PC-3 (cell line): ENCODE measurements around the gene FAM229A. TPM values are rescaled to one million over a fixed set of nuclear protein-coding genes. Genes with fewer than 3 reads are reported as not detected.
A peak's percentile ranks its signal among the peaks of the same experiment; 100 is the strongest.

Experiments used
- ATAC-seq: fragments of 200-7000 bp; cut with Tn5 transposase; 2 replicates; pipeline ENCODE4 v1.9.1; 2020; ENCODE audit warnings: mild to moderate bottlenecking, moderate library complexity
- BruUV-seq: library from RNA; stranded (reverse); fragments of 400-500 nt; replicated peaks from 2 replicates; lab custom pipeline; 2021; lab: Mats Ljungman, UMichigan
- CTCF ChIA-PET: fragments of 300-600 bp; sonication (Branson Sonifier 250); formaldehyde crosslinking; loops from one replicate; lab custom pipeline; 2022; ENCODE audit warnings: antibody characterized with exemption; lab: Charles Lee
- POLR2A ChIA-PET: fragments of 300-600 bp; sonication (Branson Sonifier 250); formaldehyde crosslinking; loops from one replicate; lab custom pipeline; 2022; ENCODE audit warnings: antibody characterized with exemption; ENCODE audit not compliant: unreplicated experiment; lab: Charles Lee
- DNase-seq: peaks from one replicate; pipeline ENCODE4 v3.0.0-alpha.2; 2015
- H2AFZ ChIP-seq: fragments of 300-600 bp; sonication (generic); 2 replicates; pipeline ENCODE4 v1.6.0; 2016; ENCODE audit warnings: antibody characterized with exemption, low read length
- H3F3A ChIP-seq: fragments of 300-600 bp; sonication (generic); one replicate; pipeline ENCODE4 v1.6.0; 2017; ENCODE audit warnings: antibody characterized with exemption, low read length, control low read depth, mild to moderate bottlenecking; ENCODE audit not compliant: unreplicated experiment
- H3K27ac ChIP-seq: fragments of 300-600 bp; sonication (generic); 2 replicates; pipeline ENCODE4 v1.5.1; 2016; ENCODE audit warnings: mild to moderate bottlenecking, low read length
- H3K27me3 ChIP-seq: fragments of 300-600 bp; sonication (generic); 2 replicates; pipeline ENCODE4 v1.6.1; 2016; ENCODE audit warnings: low read length, mixed read lengths
- H3K36me3 ChIP-seq: fragments of 300-600 bp; sonication (generic); 2 replicates; pipeline ENCODE4 v1.6.1; 2016; ENCODE audit warnings: low read depth, mixed run types, low read length, mixed read lengths
- H3K4me1 ChIP-seq: fragments of 300-600 bp; sonication (generic); 2 replicates; pipeline ENCODE4 v1.5.1; 2016; ENCODE audit warnings: low read length; ENCODE audit not compliant: insufficient read depth
- H3K4me2 ChIP-seq: fragments of 300-600 bp; sonication (generic); 2 replicates; pipeline ENCODE4 v1.6.0; 2016; ENCODE audit warnings: low read length
- H3K4me3 ChIP-seq: fragments of 300-600 bp; sonication (generic); 2 replicates; pipeline ENCODE4 v1.5.1; 2016; ENCODE audit warnings: mild to moderate bottlenecking, low read length, mixed read lengths
- H3K79me2 ChIP-seq: fragments of 300-600 bp; sonication (generic); 2 replicates; pipeline ENCODE4 v1.6.1; 2017; ENCODE audit warnings: low read length, mixed read lengths
- H3K9ac ChIP-seq: fragments of 300-600 bp; sonication (generic); 2 replicates; pipeline ENCODE4 v1.6.0; 2016; ENCODE audit warnings: mild to moderate bottlenecking, low read length
- H3K9me2 ChIP-seq: fragments of 300-600 bp; sonication (generic); replicated peaks from 2 replicates; pipeline ENCODE4 v1.6.1; 2016; ENCODE audit warnings: mixed run types, low read length, mixed read lengths
- H3K9me3 ChIP-seq: fragments of 300-600 bp; sonication (generic); 2 replicates; pipeline ENCODE4 v1.6.1; 2016; ENCODE audit warnings: low read length, mixed read lengths
- H4K20me1 ChIP-seq: fragments of 300-600 bp; sonication (generic); 2 replicates; pipeline ENCODE4 v1.6.1; 2016; ENCODE audit warnings: low read length, mixed read lengths
- EZH2 ChIP-seq: fragments of 300-600 bp; sonication (generic); IDR thresholded peaks from one replicate; pipeline ENCODE4 v1.6.1; 2017; ENCODE audit warnings: antibody characterized with exemption, mild to moderate bottlenecking, low read length; ENCODE audit not compliant: unreplicated experiment
- EZH2phosphoT487 ChIP-seq: fragments of 300-600 bp; sonication (generic); IDR thresholded peaks from 2 replicates; pipeline ENCODE4 v1.6.1; 2018; ENCODE audit warnings: mild to moderate bottlenecking, antibody characterized with exemption, low read length, borderline replicate concordance
- intact Hi-C: fragments of 100-400 bp; cut with micrococcal nuclease; formaldehyde crosslinking; loops from 2 replicates; pipeline ENCODE4 v1.9.0; 2023
- total RNA-seq: library from RNA; depleted of rRNA; stranded (reverse); fragments of >200 nt; gene quantifications from 2 replicates; pipeline ENCODE4 v1.2.3, GENCODE V29; 2014
- TF ChIP-seq, protein P1 (sequence below): fragments of 300-600 bp; sonication (generic); conservative IDR thresholded peaks from 2 replicates; pipeline ENCODE4 v1.5.1; 2017; ENCODE audit warnings: antibody characterized with exemption, low read depth, mild to moderate bottlenecking, low read length

FAM229A gene
- total RNA-seq, 1 experiment from 2014 or later = 3.0 TPM

DNA sequence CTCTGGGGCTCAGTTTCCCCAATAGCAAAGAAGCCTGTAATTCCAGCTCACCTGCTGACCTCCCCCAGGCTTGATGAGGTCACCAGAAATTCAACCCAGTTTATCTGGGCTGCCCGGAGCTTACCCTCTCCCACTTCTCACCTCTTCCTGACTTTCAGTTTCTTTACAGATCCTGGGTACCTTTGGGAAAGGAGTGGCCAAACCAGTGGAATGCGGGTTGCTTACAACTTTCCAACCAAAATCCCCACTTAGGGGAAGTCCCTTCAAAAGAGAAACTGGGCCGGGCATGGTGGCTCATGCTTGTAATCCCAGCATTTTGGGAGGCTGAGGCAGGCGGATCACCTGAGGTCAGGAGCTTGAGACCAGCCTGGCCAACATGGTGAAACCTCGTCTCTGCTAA, 20.3 kb downstream of the FAM229A start:
- H3K4me1 ChIP-seq = peaks cover 29% of the 10 kb centered on the region
- no peak overlapping the region for H3K4me2 ChIP-seq
- no peaks in the 10 kb centered on the region for H3K27me3 ChIP-seq
- CTCF ChIA-PET = no interaction called here
- no peak overlapping the region for H2AFZ ChIP-seq
- ATAC-seq (no peak), DNase-seq (peak; percentile 16)
- intact Hi-C loops = no loop called here
- POLR2A ChIA-PET = no interaction called here
- no peaks in the 10 kb centered on the region for H3K36me3 ChIP-seq
- H3K27ac ChIP-seq = no peak overlapping the region
- BruUV-seq = no TSS peak
- TF ChIP-seq, protein P1, sequence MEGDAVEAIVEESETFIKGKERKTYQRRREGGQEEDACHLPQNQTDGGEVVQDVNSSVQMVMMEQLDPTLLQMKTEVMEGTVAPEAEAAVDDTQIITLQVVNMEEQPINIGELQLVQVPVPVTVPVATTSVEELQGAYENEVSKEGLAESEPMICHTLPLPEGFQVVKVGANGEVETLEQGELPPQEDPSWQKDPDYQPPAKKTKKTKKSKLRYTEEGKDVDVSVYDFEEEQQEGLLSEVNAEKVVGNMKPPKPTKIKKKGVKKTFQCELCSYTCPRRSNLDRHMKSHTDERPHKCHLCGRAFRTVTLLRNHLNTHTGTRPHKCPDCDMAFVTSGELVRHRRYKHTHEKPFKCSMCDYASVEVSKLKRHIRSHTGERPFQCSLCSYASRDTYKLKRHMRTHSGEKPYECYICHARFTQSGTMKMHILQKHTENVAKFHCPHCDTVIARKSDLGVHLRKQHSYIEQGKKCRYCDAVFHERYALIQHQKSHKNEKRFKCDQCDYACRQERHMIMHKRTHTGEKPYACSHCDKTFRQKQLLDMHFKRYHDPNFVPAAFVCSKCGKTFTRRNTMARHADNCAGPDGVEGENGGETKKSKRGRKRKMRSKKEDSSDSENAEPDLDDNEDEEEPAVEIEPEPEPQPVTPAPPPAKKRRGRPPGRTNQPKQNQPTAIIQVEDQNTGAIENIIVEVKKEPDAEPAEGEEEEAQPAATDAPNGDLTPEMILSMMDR = no peak
- TF ChIP-seq EZH2phosphoT487 = no peak
- no peak for TF ChIP-seq EZH2
- no peaks in the 10 kb centered on the region for H4K20me1 ChIP-seq
- no peaks in the 10 kb centered on the region for H3F3A ChIP-seq
- H3K9me2 ChIP-seq = no peaks in the 10 kb centered on the region
- no peaks in the 10 kb centered on the region for H3K79me2 ChIP-seq
- no peaks in the 10 kb centered on the region for H3K9me3 ChIP-seq
- no peak overlapping the region for H3K4me3 ChIP-seq
- no peak overlapping the region for H3K9ac ChIP-seq

DNA sequence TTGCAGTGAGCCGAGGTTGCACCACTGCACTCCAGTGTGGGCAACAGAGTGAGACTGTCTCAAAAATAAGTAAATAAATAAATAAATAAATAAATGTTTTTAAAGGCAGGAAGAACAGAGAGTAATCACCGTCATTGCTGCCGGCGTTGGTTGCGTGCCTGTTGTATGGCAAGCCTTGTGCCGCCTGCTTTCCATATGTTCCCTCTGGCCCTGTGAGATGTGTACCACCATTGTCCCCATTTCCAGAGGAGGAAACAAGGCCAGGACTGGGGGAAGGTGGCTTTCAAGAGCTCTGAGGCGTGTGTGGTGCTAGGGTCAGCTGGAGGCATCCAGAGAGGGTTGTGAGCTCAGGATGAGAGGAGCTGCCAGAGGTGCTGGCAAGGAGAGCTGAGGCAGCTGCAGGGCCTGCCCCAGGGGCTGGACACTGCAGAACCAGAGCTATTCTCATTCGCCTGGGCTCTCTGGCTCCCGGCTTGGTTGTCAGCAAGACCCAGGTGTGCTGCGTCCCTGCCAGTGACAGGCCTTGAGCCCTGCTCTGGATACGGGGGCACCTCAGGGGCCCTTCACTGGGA, 21.0 kb downstream of the FAM229A start:
- Histone ChIP-seq H3K4me3 (no peak overlapping the region), H2AFZ (no peak overlapping the region), H3K79me2 (no peaks in the 10 kb centered on the region), H3K4me1 (peaks cover 36% of the 10 kb centered on the region), H3K9ac (no peak overlapping the region), H3K27me3 (no peaks in the 10 kb centered on the region), H3F3A (no peaks in the 10 kb centered on the region), H3K4me2 (no peak overlapping the region), H4K20me1 (no peaks in the 10 kb centered on the region), H3K36me3 (no peaks in the 10 kb centered on the region), H3K27ac (no peak overlapping the region), H3K9me2 (no peaks in the 10 kb centered on the region), H3K9me3 (no peaks in the 10 kb centered on the region)
- ATAC-seq = no peak
- BruUV-seq = no TSS peak
- ChIA-PET POLR2A (no interaction called here), CTCF (no interaction called here)
- TF ChIP-seq, protein P1 = no peak
- TF ChIP-seq EZH2 = no peak
- TF ChIP-seq EZH2phosphoT487 = no peak
- DNase-seq = no peak
- intact Hi-C loops = no loop called here

DNA sequence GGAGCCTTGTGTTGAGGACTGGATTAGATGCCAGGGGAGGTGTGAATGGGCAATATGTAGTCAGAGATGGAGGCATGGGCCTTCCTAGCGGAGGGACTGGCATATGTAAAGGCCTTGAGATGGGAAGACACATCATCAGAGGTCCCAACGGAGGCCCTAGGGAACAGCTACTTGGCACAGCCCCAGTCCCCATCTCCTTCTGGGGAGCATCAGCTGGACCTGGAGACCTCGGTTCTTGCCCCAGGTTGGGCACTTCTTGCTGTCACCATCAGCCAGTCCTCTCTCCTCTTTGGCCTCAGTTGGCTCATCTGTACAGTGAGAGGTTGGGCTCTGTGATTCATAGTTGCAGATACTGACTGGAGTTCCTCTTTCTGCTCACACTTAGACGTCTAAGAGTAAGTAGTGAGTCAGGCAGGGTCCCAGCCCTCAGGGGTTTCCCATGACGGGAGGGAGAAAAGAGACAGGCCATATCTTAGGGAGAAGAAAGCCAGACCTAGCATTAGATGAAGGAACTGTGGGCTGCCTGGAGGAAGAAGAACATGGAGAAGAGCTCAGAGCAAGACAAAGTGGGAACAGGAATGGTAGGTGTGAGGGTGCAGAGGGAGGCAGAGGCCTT, 22.8 kb downstream of the FAM229A start:
- Histone ChIP-seq H2AFZ (no peak overlapping the region), H3K27me3 (no peaks in the 10 kb centered on the region), H3K79me2 (peaks cover 10% of the 10 kb centered on the region), H3K9me3 (no peaks in the 10 kb centered on the region), H3K9ac (no peak overlapping the region), H3K27ac (no peak overlapping the region), H3K9me2 (no peaks in the 10 kb centered on the region), H3K4me2 (no peak overlapping the region), H3K4me3 (no peak overlapping the region), H3K36me3 (no peaks in the 10 kb centered on the region; the same call in 1 of the 2 replicates), H3K4me1 (peaks cover 40% of the 10 kb centered on the region), H4K20me1 (peaks cover 7% of the 10 kb centered on the region), H3F3A (no peaks in the 10 kb centered on the region)
- DNase-seq (peak; percentile 65), ATAC-seq (no peak)
- BruUV-seq = no TSS peak
- TF ChIP-seq, protein P1 = no peak
- no peak for TF ChIP-seq EZH2
- TF ChIP-seq EZH2phosphoT487 = no peak
- ChIA-PET POLR2A (no interaction called here), CTCF (no interaction called here)
- intact Hi-C loops = no loop called here
